Measurements from ENCODE around the gene MECR.

MECR gene

DNA sequence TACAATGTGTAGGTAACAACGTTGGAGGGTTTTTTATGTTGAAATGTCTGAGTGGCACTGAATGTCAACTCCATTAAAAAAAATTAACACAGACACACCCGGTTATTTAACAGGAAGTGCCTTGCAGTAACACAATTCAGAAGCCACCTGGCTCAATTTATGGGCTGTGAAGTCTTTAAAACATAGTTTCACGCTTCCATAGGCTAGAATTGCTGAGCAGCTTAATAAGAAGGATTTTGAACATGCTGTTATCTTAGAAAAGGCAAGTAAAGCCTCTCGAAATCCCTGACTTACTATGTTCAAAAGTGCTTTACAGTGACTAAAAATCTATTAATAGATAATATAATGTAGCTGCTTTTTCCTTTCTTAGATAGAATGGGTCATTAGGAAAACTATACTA lies 68.7 kb downstream of the MECR start:
- TF ChIP-seq CTCF (IDR thresholded peaks at IDR 0.05; ENCODE audit: low read depth, low read length, poor library complexity, severe bottlenecking): no peak
- no peak for TF ChIP-seq EZH2phosphoT487 (IDR thresholded peaks at IDR 0.05; ENCODE audit: borderline replicate concordance, low read length)
- Histone ChIP-seq H3F3A (ENCODE audit: control insufficient read depth, insufficient read depth) (0 out of 2 replicates have a peak, but pooled peaks cover 5% of the 10 kb centered on the region), H3K4me2 (ENCODE audit: low read length) (no peak overlapping the region), H3K4me1 (ENCODE audit: control insufficient read depth, low read length) (no peaks in the 10 kb centered on the region), H3K9me2 (replicated peaks; ENCODE audit: control insufficient read depth, low read length) (no peaks in the 10 kb centered on the region), H3K79me2 (ENCODE audit: control insufficient read depth, low read length) (peaks cover 82% of the 10 kb centered on the region), H3K9me3 (ENCODE audit: control insufficient read depth, insufficient read depth, low read length) (no peaks in the 10 kb centered on the region), H3K36me3 (ENCODE audit: control insufficient read depth, low read length) (peaks cover 93% of the 10 kb centered on the region), H3K27ac (ENCODE audit: low read depth, low read length) (no peak overlapping the region), H3K27me3 (ENCODE audit: control insufficient read depth, low read length) (no peaks in the 10 kb centered on the region), H3K4me3 (ENCODE audit: low read length) (no peak overlapping the region), H4K20me1 (ENCODE audit: control insufficient read depth, insufficient read depth, low read depth, low read length) (peaks cover 5% of the 10 kb centered on the region)

- peaks cover 69% of the 10 kb centered on the region for H3K79me2 ChIP-seq (ENCODE audit: control insufficient read depth, low read length)
- H3K9me3 ChIP-seq (ENCODE audit: control insufficient read depth, insufficient read depth, low read length): no peaks in the 10 kb centered on the region
- no peak overlapping the region for H3K27ac ChIP-seq (ENCODE audit: low read depth, low read length)
- no peaks in the 10 kb centered on the region for H3K27me3 ChIP-seq (ENCODE audit: control insufficient read depth, low read length)
- no peaks in the 10 kb centered on the region for H3K9me2 ChIP-seq (replicated peaks; ENCODE audit: control insufficient read depth, low read length)
- H3F3A ChIP-seq (ENCODE audit: control insufficient read depth, insufficient read depth): 0 out of 2 replicates have a peak, but pooled peaks cover 3% of the 10 kb centered on the region
- no peak overlapping the region for H3K4me3 ChIP-seq (ENCODE audit: low read length)
- no peaks in the 10 kb centered on the region for H3K4me1 ChIP-seq (ENCODE audit: control insufficient read depth, low read length)
- no peak overlapping the region for H3K4me2 ChIP-seq (ENCODE audit: low read length)
- H4K20me1 ChIP-seq (ENCODE audit: control insufficient read depth, insufficient read depth, low read depth, low read length): peaks cover 5% of the 10 kb centered on the region
- H3K36me3 ChIP-seq (ENCODE audit: control insufficient read depth, low read length): peaks cover 93% of the 10 kb centered on the region
- TF ChIP-seq CTCF (IDR thresholded peaks at IDR 0.05; ENCODE audit: low read depth, low read length, poor library complexity, severe bottlenecking) (no peak), EZH2phosphoT487 (IDR thresholded peaks at IDR 0.05; ENCODE audit: borderline replicate concordance, low read length) (no peak)
These were observed 71.0 kb downstream of the MECR start for GRCh38 chr1:29159773-29160172.

DNA sequence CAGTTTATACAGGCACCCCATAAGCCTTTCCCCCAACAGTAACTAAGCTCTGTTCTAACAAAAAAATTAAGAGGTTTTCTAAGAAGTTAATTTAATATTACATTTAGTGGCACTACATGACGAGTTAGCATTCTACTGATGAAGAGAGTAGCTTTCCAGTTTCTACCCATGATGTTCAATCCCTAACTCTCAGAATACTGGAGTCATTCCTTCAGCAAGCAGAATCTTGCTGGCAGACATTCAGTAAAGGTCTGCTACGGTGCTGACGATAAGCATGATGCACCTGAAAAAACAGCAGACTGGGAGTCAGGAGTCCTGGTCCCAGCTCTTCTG lies 73.5 kb downstream of the MECR start:
- peaks cover 44% of the 10 kb centered on the region for H3K79me2 ChIP-seq (ENCODE audit: control insufficient read depth, low read length)
- no peaks in the 10 kb centered on the region for H3K4me1 ChIP-seq (ENCODE audit: control insufficient read depth, low read length)
- no peaks in the 10 kb centered on the region for H3K27me3 ChIP-seq (ENCODE audit: control insufficient read depth, low read length)
- H3K9me2 ChIP-seq (replicated peaks; ENCODE audit: control insufficient read depth, low read length): no peaks in the 10 kb centered on the region
- H3F3A ChIP-seq (ENCODE audit: control insufficient read depth, insufficient read depth): 0 out of 2 replicates have a peak, but pooled peaks cover 3% of the 10 kb centered on the region
- H3K27ac ChIP-seq (ENCODE audit: low read depth, low read length): no peak overlapping the region
- H3K4me2 ChIP-seq (ENCODE audit: low read length): no peak overlapping the region
- no peaks in the 10 kb centered on the region for H4K20me1 ChIP-seq (ENCODE audit: control insufficient read depth, insufficient read depth, low read depth, low read length)
- no peak for TF ChIP-seq CTCF (IDR thresholded peaks at IDR 0.05; ENCODE audit: low read depth, low read length, poor library complexity, severe bottlenecking)
- TF ChIP-seq EZH2phosphoT487 (IDR thresholded peaks at IDR 0.05; ENCODE audit: borderline replicate concordance, low read length): no peak
- H3K36me3 ChIP-seq (ENCODE audit: control insufficient read depth, low read length): peaks cover 92% of the 10 kb centered on the region
- no peaks in the 10 kb centered on the region for H3K9me3 ChIP-seq (ENCODE audit: control insufficient read depth, insufficient read depth, low read length)
- no peak overlapping the region for H3K4me3 ChIP-seq (ENCODE audit: low read length)
